NT2/D1 (cell line): Measurements from ENCODE around the gene GLS2.
"Not testable (repeated sequence)": the region's sequence is repeated elsewhere in the genome, so short reads cannot be mapped to it uniquely, and the experiment has no call there.

Source experiments
- DNase-seq: peaks from one replicate; pipeline ENCODE4 v3.0.0-alpha.2; 2011; ENCODE audit warnings: low read depth, low spot score
- H3K27me3 ChIP-seq: 2 replicates; pipeline ENCODE4 v1.6.0; 2011; ENCODE audit warnings: mild to moderate bottlenecking; ENCODE audit not compliant: insufficient read length, insufficient read depth
- H3K36me3 ChIP-seq: 2 replicates; pipeline ENCODE4 v1.6.1; 2011; ENCODE audit warnings: mild to moderate bottlenecking, low read length, mixed read lengths; ENCODE audit not compliant: insufficient read depth, insufficient read length
- H3K4me1 ChIP-seq: 2 replicates; pipeline ENCODE4 v1.5.1; 2011; ENCODE audit not compliant: insufficient read depth, insufficient read length
- H3K4me3 ChIP-seq: 2 replicates; pipeline ENCODE4 v1.5.1; 2011; ENCODE audit warnings: low read depth; ENCODE audit not compliant: insufficient read length
- H3K9ac ChIP-seq: 2 replicates; pipeline ENCODE4 v1.6.0; 2011; ENCODE audit warnings: low read depth; ENCODE audit not compliant: insufficient read length
- H3K9me3 ChIP-seq: 2 replicates; pipeline ENCODE4 v1.5.1; 2011; ENCODE audit warnings: mild to moderate bottlenecking, low read length; ENCODE audit not compliant: insufficient read depth
- SUZ12 ChIP-seq: IDR thresholded peaks from 2 replicates; pipeline ENCODE4 v1.6.1; 2011; ENCODE audit not compliant: insufficient read length, insufficient read depth; ENCODE audit errors: extremely low read depth
- YY1 ChIP-seq: IDR thresholded peaks from 2 replicates; pipeline ENCODE4 v1.6.1; 2011; ENCODE audit not compliant: insufficient read length, insufficient read depth
- ZNF274 ChIP-seq: IDR thresholded peaks from 2 replicates; pipeline ENCODE4 v1.6.1; 2011; ENCODE audit warnings: mild to moderate bottlenecking, low read depth, low read length

The GLS2 gene

GRCh38 chr12:56498126-56498902 is 10.4 kb upstream of the GLS2 start:
- not testable (repeated sequence) for H3K9ac ChIP-seq, H3K4me1 ChIP-seq, H3K4me3 ChIP-seq, DNase-seq, H3K36me3 ChIP-seq
- Histone ChIP-seq H3K27me3 (peaks cover 34% of the 10 kb centered on the region), H3K9me3 (peaks cover 27% of the 10 kb centered on the region)

- H3K9ac ChIP-seq, H3K36me3 ChIP-seq, DNase-seq, H3K4me1 ChIP-seq, H3K4me3 ChIP-seq: not testable (repeated sequence)
- Histone ChIP-seq H3K27me3 (peaks cover 36% of the 10 kb centered on the region), H3K9me3 (peaks cover 34% of the 10 kb centered on the region)
Observed at GRCh38 chr12:56496704-56497103, 8.7 kb upstream of the GLS2 start.

- Histone ChIP-seq H3K9me3 (peaks cover 34% of the 10 kb centered on the region), H3K27me3 (peaks cover 37% of the 10 kb centered on the region)
- not testable (repeated sequence) for H3K4me1 ChIP-seq, H3K4me3 ChIP-seq, H3K36me3 ChIP-seq, H3K9ac ChIP-seq, DNase-seq
Observed at GRCh38 chr12:56494481-56494880, 6.5 kb upstream of the GLS2 start.

- H3K4me1 ChIP-seq, DNase-seq, H3K36me3 ChIP-seq, H3K9ac ChIP-seq, H3K4me3 ChIP-seq: not testable (repeated sequence)
- Histone ChIP-seq H3K27me3 (peaks cover 38% of the 10 kb centered on the region), H3K9me3 (peaks cover 37% of the 10 kb centered on the region)
Observed at GRCh38 chr12:56494106-56494415, 6.1 kb upstream of the GLS2 start.

GRCh38 chr12:56493409-56494105 is 5.6 kb upstream of the GLS2 start:
- Histone ChIP-seq H3K27me3 (peaks cover 38% of the 10 kb centered on the region), H3K9me3 (peaks cover 42% of the 10 kb centered on the region)
- not testable (repeated sequence) for H3K4me1 ChIP-seq, DNase-seq, H3K4me3 ChIP-seq, H3K36me3 ChIP-seq, H3K9ac ChIP-seq

GRCh38 chr12:56490360-56490759 is 2.4 kb upstream of the GLS2 start:
- Histone ChIP-seq H3K4me1 (peaks cover 6% of the 10 kb centered on the region), H3K27me3 (peaks cover 55% of the 10 kb centered on the region), H3K36me3 (no peaks in the 10 kb centered on the region), H3K9ac (no peak overlapping the region), H3K9me3 (peaks cover 35% of the 10 kb centered on the region; the same call in 1 of the 2 replicates), H3K4me3 (no peak overlapping the region)
- DNase-seq: no peak
- TF ChIP-seq YY1: no peak
- TF ChIP-seq ZNF274: no peak
- TF ChIP-seq SUZ12: no peak

GRCh38 chr12:56487448-56488040 is 417 bp downstream of the GLS2 start:
- H3K9me3 ChIP-seq: peaks cover 13% of the 10 kb centered on the region; the same call in 1 of the 2 replicates
- H3K27me3 ChIP-seq: peaks cover 58% of the 10 kb centered on the region
- H3K4me1 ChIP-seq: peaks cover 6% of the 10 kb centered on the region
- peak overlapping the region; percentile 74 for H3K9ac ChIP-seq
- TF ChIP-seq ZNF274 (no peak), YY1 (no peak), SUZ12 (no peak)
- peak overlapping the region; percentile 73 for H3K4me3 ChIP-seq
- DNase-seq: no peak
- no peaks in the 10 kb centered on the region for H3K36me3 ChIP-seq

- H3K9me3 ChIP-seq: peaks cover 10% of the 10 kb centered on the region; the same call in 1 of the 2 replicates
- H3K4me1 ChIP-seq: peaks cover 6% of the 10 kb centered on the region
- peaks cover 56% of the 10 kb centered on the region for H3K27me3 ChIP-seq
- H3K4me3 ChIP-seq: no peak overlapping the region
- H3K36me3 ChIP-seq: no peaks in the 10 kb centered on the region
- H3K9ac ChIP-seq: no peak overlapping the region
- no peak for DNase-seq
- TF ChIP-seq YY1 (no peak), ZNF274 (no peak), SUZ12 (no peak)
Observed at GRCh38 chr12:56486694-56487093, 1.3 kb downstream of the GLS2 start.
